Keratinocyte (primary cell): ENCODE measurements around the gene SEC16A.

Experiments used
- EZH2 ChIP-seq: IDR thresholded peaks from one replicate; pipeline ENCODE4 v1.6.1; 2012; ENCODE audit warnings: inconsistent platforms, mild to moderate bottlenecking, low read length, moderate library complexity
- TF ChIP-seq, protein P1 (sequence below), 3 experiments: IDR thresholded peaks in 1 of 3; conservative IDR thresholded peaks in 1 of 3; optimal IDR thresholded peaks in 1 of 3; 2 replicates in 2 of 3; 3 replicates in 1 of 3; pipeline versions ENCODE3 to v1.5.1; 2011; ENCODE audit warnings: low read length in 3 of 3, mild to moderate bottlenecking in 3 of 3, moderate library complexity in 2 of 3, control low read depth in 1 of 3, inconsistent platforms in 1 of 3; ENCODE audit not compliant: insufficient read depth in 2 of 3; ENCODE audit errors: extremely low read depth in 1 of 3

DNA sequence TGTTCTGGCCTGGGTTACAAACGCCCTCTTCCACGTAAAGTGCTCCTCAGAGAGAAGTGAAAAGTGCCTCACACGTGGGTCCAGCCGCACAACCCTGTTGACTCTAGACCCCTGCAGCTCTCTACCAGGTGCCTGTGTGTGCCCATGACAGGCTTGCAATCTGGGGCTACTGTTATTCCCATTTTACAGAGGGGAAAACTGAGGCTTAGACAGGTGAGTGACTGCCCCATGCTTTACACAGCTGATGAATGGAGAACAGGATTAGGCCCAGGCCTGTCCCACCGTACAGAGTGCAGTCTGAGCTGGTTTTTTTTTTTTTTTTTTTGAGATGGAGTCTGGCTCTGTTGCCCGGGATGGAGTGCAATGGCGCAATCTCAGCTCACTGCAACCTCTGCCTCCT, 37.0 kb downstream of the SEC16A start:
- TF ChIP-seq, protein P1, sequence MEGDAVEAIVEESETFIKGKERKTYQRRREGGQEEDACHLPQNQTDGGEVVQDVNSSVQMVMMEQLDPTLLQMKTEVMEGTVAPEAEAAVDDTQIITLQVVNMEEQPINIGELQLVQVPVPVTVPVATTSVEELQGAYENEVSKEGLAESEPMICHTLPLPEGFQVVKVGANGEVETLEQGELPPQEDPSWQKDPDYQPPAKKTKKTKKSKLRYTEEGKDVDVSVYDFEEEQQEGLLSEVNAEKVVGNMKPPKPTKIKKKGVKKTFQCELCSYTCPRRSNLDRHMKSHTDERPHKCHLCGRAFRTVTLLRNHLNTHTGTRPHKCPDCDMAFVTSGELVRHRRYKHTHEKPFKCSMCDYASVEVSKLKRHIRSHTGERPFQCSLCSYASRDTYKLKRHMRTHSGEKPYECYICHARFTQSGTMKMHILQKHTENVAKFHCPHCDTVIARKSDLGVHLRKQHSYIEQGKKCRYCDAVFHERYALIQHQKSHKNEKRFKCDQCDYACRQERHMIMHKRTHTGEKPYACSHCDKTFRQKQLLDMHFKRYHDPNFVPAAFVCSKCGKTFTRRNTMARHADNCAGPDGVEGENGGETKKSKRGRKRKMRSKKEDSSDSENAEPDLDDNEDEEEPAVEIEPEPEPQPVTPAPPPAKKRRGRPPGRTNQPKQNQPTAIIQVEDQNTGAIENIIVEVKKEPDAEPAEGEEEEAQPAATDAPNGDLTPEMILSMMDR (optimal IDR thresholded peaks at IDR 0.05 in 1 of 3, IDR thresholded peaks at IDR 0.05 in 1 of 3, conservative IDR thresholded peaks at IDR 0.05 in 1 of 3; ENCODE audit: extremely low read depth in 1 of 3, insufficient read depth in 2 of 3, low read length in 3 of 3), result no peak
- no peak for TF ChIP-seq EZH2
